Measurements from ENCODE around the gene TSPAN10. TPM values are rescaled to one million over a fixed set of nuclear protein-coding genes. Genes with fewer than 3 reads are reported as not detected.

The TSPAN10 gene
- total and polyA plus RNA-seq, 8 donors, result 0.52 to 7.1 (median 3.6) TPM

DNA sequence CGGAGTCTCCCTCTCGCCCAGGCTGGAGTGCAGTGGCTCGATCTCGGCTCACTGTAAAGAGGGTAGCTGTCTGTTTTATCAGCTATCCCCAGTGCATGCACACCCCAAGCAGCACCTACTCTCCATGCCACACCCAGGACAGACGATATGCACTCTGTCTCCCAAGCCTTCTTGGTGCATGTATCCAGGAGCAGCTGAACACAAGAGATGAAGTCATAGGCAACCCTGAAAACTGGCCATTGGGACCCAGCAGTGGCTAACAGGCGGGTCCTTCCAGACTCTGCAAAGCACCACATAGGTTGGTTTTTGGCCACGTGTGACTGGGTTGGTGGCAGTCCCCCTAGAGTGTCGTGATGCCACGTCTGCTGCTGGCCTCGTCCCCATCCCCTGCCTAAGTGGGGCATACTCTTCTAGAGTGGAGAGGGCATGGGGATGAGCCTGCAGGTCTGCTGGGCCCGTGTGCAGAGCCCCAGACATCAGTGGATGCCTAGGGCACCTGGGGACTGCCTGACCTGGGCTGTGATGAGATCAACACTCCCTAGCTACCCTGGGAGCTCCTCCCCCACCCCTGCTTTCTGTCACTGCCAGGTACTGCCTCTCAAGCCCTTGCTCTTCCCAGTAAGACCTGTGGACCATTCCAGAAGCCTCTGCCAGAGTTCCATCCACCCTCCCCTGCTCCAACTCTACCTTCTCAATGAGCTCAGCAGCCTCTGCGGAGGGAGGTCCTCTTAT lies 10.0 kb downstream of the TSPAN10 start:
- H3K4me1 ChIP-seq, result no peaks in the 10 kb centered on the region
- ATAC-seq (no peak), DNase-seq (peak in 1 of 4 donors; percentile 34)
- H3K4me3 ChIP-seq, result no peak overlapping the region
- intact Hi-C loops (cut with DNase I), result no loop called here
- no peak overlapping the region for H3K27ac ChIP-seq
- H3K36me3 ChIP-seq, result no peaks in the 10 kb centered on the region
- no peaks in the 10 kb centered on the region for H3K9me3 ChIP-seq
- TF ChIP-seq, protein P1, sequence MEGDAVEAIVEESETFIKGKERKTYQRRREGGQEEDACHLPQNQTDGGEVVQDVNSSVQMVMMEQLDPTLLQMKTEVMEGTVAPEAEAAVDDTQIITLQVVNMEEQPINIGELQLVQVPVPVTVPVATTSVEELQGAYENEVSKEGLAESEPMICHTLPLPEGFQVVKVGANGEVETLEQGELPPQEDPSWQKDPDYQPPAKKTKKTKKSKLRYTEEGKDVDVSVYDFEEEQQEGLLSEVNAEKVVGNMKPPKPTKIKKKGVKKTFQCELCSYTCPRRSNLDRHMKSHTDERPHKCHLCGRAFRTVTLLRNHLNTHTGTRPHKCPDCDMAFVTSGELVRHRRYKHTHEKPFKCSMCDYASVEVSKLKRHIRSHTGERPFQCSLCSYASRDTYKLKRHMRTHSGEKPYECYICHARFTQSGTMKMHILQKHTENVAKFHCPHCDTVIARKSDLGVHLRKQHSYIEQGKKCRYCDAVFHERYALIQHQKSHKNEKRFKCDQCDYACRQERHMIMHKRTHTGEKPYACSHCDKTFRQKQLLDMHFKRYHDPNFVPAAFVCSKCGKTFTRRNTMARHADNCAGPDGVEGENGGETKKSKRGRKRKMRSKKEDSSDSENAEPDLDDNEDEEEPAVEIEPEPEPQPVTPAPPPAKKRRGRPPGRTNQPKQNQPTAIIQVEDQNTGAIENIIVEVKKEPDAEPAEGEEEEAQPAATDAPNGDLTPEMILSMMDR (IDR thresholded peaks at IDR 0.05), result no peak
- peaks cover 37 to 56% of the 10 kb centered on the region in 2 donors for H3K27me3 ChIP-seq

DNA sequence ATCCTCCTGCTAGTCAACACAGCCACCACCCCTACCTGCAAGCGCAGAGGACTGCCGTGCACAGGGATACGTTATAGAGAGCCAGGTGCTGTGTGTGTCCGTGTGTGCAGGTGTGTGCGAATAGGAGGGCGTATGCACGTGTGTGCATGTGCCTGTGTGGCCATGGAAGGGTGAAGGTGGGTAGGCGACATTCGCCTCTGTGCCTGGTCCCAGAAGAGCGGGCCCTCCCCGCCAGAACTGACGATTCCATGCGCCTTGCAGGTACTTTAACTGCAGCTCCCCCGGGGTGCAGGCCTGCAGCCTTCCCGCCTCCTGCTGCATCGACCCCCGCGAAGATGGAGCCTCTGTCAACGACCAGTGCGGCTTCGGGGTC lies 10.6 kb downstream of the TSPAN10 start:
- no peaks in the 10 kb centered on the region for H3K36me3 ChIP-seq
- ATAC-seq, result no peak
- peak in 1 of 4 donors; percentile 65 for DNase-seq
- peaks cover 37 to 56% of the 10 kb centered on the region in 2 donors for H3K27me3 ChIP-seq
- peaks cover 0 to under 1% of the 10 kb centered on the region in 2 donors for H3K4me1 ChIP-seq
- TF ChIP-seq, protein P1 (IDR thresholded peaks at IDR 0.05), result no peak
- H3K4me3 ChIP-seq, result no peak overlapping the region
- no peak overlapping the region for H3K27ac ChIP-seq
- H3K9me3 ChIP-seq, result no peaks in the 10 kb centered on the region
- intact Hi-C loops (cut with DNase I), result no loop called here

DNA sequence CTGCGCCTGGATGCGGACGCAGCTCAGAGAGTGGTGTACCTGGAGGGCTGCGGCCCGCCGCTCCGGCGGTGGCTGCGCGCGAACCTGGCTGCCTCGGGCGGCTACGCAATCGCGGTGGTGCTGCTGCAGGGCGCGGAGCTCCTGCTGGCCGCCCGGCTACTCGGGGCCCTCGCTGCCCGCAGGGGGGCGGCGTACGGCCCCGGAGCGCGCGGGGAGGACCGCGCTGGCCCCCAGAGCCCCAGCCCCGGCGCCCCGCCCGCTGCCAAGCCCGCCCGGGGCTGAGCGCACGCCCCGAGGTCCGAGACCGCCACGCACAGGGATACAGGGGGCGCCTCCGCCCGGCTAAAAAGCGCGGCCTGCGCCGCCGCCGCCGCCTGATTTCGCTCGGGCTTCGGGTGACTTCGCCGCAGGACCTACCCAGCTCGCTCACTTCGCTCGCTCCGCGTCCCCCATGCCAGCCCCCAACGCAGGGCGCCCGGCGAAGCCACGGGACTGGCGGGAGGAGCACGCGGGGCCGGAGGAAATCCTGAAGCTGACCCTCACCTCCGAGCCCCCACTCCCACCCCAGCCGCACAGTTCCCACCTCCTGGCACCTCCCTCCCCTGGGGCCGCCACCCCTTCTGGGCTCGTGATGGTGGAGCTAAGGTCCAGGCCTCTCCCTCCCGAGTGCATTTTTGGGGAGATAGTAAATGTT lies 11.2 kb downstream of the TSPAN10 start:
- Histone ChIP-seq H3K4me1 (peaks cover 0 to 3% of the 10 kb centered on the region in 2 donors), H3K4me3 (no peak overlapping the region), H3K36me3 (no peaks in the 10 kb centered on the region), H3K27ac (no peak overlapping the region), H3K9me3 (no peaks in the 10 kb centered on the region), H3K27me3 (peaks cover 37 to 58% of the 10 kb centered on the region in 2 donors)
- TF ChIP-seq, protein P1 (IDR thresholded peaks at IDR 0.05), result no peak
- intact Hi-C loops (cut with DNase I), result no loop called here
- no peak for ATAC-seq
- peak in 1 of 4 donors; percentile 76 for DNase-seq

DNA sequence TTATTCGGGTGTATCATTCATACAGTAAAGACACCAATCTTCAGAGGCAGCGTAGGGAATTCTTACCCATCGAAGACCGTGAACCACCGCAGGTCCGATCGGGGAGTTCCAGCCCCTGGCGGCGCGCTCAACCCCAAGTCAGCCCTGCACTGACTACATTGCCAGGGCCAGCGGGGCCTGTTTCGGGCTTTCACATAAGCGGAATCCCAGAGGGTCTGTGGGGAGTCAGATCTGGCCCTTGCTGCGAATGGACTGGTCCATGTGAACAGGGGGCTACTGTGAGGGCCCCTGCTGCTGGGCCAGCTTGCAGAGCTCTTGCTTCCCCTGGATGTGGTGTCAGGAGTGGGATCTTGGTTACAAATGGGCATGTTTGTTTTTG lies 11.7 kb downstream of the TSPAN10 start:
- ATAC-seq, result no peak
- intact Hi-C loops (cut with DNase I), result no loop called here

DNA sequence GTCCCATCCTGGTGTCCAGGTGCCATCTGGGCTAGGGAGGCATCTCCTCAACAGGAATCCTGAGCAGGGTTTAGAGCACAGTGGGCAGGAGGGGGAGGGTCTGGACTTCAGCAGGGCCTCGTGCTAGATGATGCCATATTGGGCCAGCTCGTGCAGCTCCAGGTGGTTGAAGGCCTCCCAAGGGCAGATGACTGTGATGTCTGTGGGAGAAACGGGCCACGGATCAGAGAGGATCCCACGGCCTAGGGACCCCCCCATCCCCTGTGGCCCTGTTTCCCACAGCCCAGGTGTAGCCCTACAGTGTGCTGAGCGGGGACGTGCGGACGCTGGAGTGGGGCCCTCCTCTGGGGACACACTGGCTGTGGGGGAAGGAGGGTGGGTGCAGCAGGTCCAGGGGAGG lies 14.0 kb downstream of the TSPAN10 start:
- TF ChIP-seq, protein P1 (IDR thresholded peaks at IDR 0.05), result no peak
- DNase-seq (peak in 1 of 4 donors; percentile 47), ATAC-seq (no peak)
- Histone ChIP-seq H3K27me3 (peaks cover 37 to 68% of the 10 kb centered on the region in 2 donors), H3K4me1 (peaks cover 0 to 3% of the 10 kb centered on the region in 2 donors), H3K36me3 (no peaks in the 10 kb centered on the region), H3K4me3 (no peak overlapping the region), H3K9me3 (no peaks in the 10 kb centered on the region), H3K27ac (no peak overlapping the region)
- intact Hi-C loops (cut with DNase I), result no loop called here

More for the DNA sequence above, 11.7 kb downstream of the TSPAN10 start:
- TF ChIP-seq, protein P1 (IDR thresholded peaks at IDR 0.05), result no peak
- peak in 1 of 4 donors; percentile 57 for DNase-seq
- H3K9me3 ChIP-seq, result no peaks in the 10 kb centered on the region
- peaks cover 0 to 3% of the 10 kb centered on the region in 2 donors for H3K4me1 ChIP-seq
- H3K36me3 ChIP-seq, result no peaks in the 10 kb centered on the region
- H3K27ac ChIP-seq, result no peak overlapping the region
- no peak overlapping the region for H3K4me3 ChIP-seq
- peaks cover 37 to 64% of the 10 kb centered on the region in 2 donors for H3K27me3 ChIP-seq
